Endodermal cell (in vitro differentiated cells): Measurements from ENCODE around the gene SLC38A7. TPM values are rescaled to one million over a fixed set of nuclear protein-coding genes. Genes with fewer than 3 reads are reported as not detected.

Experiments used
- DNase-seq: peaks from one replicate; pipeline ENCODE4 v3.0.0-alpha.2; 2017
- H3K27ac ChIP-seq: 2 replicates; pipeline ENCODE4 v1.5.1; 2013; ENCODE audit warnings: mild to moderate bottlenecking, low read depth, low read length, moderate library complexity
- H3K27me3 ChIP-seq: 2 replicates; pipeline ENCODE4 v1.6.1; 2013; ENCODE audit warnings: mild to moderate bottlenecking, low read length, moderate library complexity; ENCODE audit not compliant: insufficient read depth, control insufficient read depth, poor library complexity, severe bottlenecking
- H3K36me3 ChIP-seq: 2 replicates; pipeline ENCODE4 v1.7.0; 2013; ENCODE audit warnings: mild to moderate bottlenecking, low read length, moderate library complexity; ENCODE audit not compliant: control insufficient read depth, insufficient read depth
- H3K4me1 ChIP-seq: one replicate; pipeline ENCODE4 v1.7.0; 2013; ENCODE audit warnings: low read length; ENCODE audit not compliant: control insufficient read depth, insufficient read depth
- H3K4me3 ChIP-seq: 2 replicates; pipeline ENCODE4 v1.5.1; 2013; ENCODE audit warnings: mild to moderate bottlenecking, low read length, moderate library complexity
- H3K9ac ChIP-seq: 2 replicates; pipeline ENCODE4 v1.6.1; 2013; ENCODE audit warnings: mild to moderate bottlenecking, low read length, moderate library complexity; ENCODE audit not compliant: poor library complexity, severe bottlenecking; ENCODE audit errors: extremely low read depth
- H3K9me3 ChIP-seq: 2 replicates; pipeline ENCODE4 v1.6.1; 2013; ENCODE audit warnings: mild to moderate bottlenecking, low read length, moderate library complexity; ENCODE audit not compliant: control insufficient read depth
- H3K27ac Mint-ChIP-seq: 2 replicates; pipeline ENCODE4 v1.8.0; 2020; ENCODE audit warnings: mixed read lengths
- H3K27me3 Mint-ChIP-seq: 2 replicates; pipeline ENCODE4 v1.8.0; 2021; ENCODE audit warnings: mild to moderate bottlenecking, mixed read lengths; ENCODE audit not compliant: insufficient read depth
- H3K36me3 Mint-ChIP-seq: 2 replicates; pipeline ENCODE4 v1.8.0; 2020; ENCODE audit warnings: low read depth, mixed read lengths
- H3K4me1 Mint-ChIP-seq: 2 replicates; pipeline ENCODE4 v1.8.0; 2020; ENCODE audit warnings: mixed read lengths
- H3K4me3 Mint-ChIP-seq: 2 replicates; pipeline ENCODE4 v1.8.0; 2020; ENCODE audit warnings: mild to moderate bottlenecking, moderate library complexity, mixed read lengths
- H3K9me3 Mint-ChIP-seq: 2 replicates; pipeline ENCODE4 v1.8.0; 2020; ENCODE audit warnings: mild to moderate bottlenecking, mixed read lengths
- CTCF ChIP-seq: fragments of 200-600 bp; sonication (generic); conservative IDR thresholded peaks from 2 replicates; pipeline ENCODE4 v1.5.0; 2021; ENCODE audit warnings: antibody characterized with exemption, mild to moderate bottlenecking
- WGBS, 2 experiments: methylation state at CpG; one replicate each; pipeline versions ENCODE4 v1.1.5 to v1.1.7; 2013; ENCODE audit warnings: missing lambda C conversion rate in 2 of 2, mixed read lengths in 1 of 2; ENCODE audit not compliant: insufficient coverage in 1 of 2, insufficient read length in 1 of 2; 5-methylcytosine and 5-hydroxymethylcytosine counted together
- total RNA-seq, 2 donors: library from RNA; stranded (reverse); fragmentation: NEBNext Ultra II Directional in 1 of 2; extraction: Animal tissue kit (Norgen Biotek cat#: 25700) in 1 of 2; gene quantifications; 2 replicates in 1 of 2; 3 replicates in 1 of 2; pipeline ENCODE4 v1.2.1, GENCODE V29; 2021

Gene SLC38A7
- total RNA-seq, 2 donors from 2014 or later = 42.5 to 53.8 TPM

GRCh38 chr16:58652741-58653140 is 31.8 kb downstream of the SLC38A7 start:
- peak overlapping the region; percentile 76 for H3K27ac Mint-ChIP-seq
- H3K9me3 ChIP-seq = no peaks in the 10 kb centered on the region
- peak; percentile 90 for DNase-seq
- H3K4me3 Mint-ChIP-seq = no peak overlapping the region
- no peak overlapping the region for H3K27ac ChIP-seq
- peaks cover 3% of the 10 kb centered on the region for H3K4me1 Mint-ChIP-seq
- H3K36me3 ChIP-seq = no peaks in the 10 kb centered on the region
- TF ChIP-seq CTCF = peak; percentile 37
- H3K9ac ChIP-seq = no peak overlapping the region
- H3K27me3 Mint-ChIP-seq = peaks cover 3% of the 10 kb centered on the region
- H3K27me3 ChIP-seq = no peaks in the 10 kb centered on the region
- no peaks in the 10 kb centered on the region for H3K36me3 Mint-ChIP-seq
- no peaks in the 10 kb centered on the region for H3K4me1 ChIP-seq
- H3K4me3 ChIP-seq = no peak overlapping the region
- WGBS, 2 experiments = 34% methylated on average over 3 of the region's 3 CpGs
- no peaks in the 10 kb centered on the region for H3K9me3 Mint-ChIP-seq

GRCh38 chr16:58651965-58652348 is 32.6 kb downstream of the SLC38A7 start:
- WGBS, 2 experiments = 84 to 91% methylated on average over 3 of the region's 3 CpGs

DNA sequence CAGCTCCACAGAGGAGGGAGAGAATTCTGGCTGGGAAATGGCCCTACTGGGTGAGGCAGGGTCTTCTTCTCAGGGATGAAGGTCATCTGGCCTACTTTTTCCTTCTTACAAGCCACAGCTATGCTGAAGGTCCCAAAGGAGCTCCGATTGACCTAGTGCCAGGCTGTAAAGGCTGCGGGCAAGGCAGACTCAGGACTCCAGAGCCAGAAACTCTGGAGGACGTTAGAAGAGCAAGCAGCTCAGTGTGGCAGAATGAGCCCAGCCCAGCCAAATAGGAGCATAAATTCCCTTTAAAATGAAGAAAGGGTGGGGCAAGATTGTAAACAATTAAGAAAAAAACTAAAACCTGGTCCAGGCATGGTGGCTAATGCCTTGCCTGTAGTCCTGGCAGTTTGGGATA is 34.9 kb downstream of the SLC38A7 start:
- no peak overlapping the region for H3K27ac Mint-ChIP-seq
- no peaks in the 10 kb centered on the region for H3K27me3 ChIP-seq
- no peak overlapping the region for H3K27ac ChIP-seq
- peaks cover 3% of the 10 kb centered on the region for H3K27me3 Mint-ChIP-seq
- H3K4me3 Mint-ChIP-seq = no peak overlapping the region
- H3K36me3 Mint-ChIP-seq = no peaks in the 10 kb centered on the region
- no peaks in the 10 kb centered on the region for H3K4me1 ChIP-seq
- 85 to 94% methylated on average over 3 of the region's 3 CpGs for WGBS, 2 experiments
- no peak for DNase-seq
- H3K9me3 ChIP-seq = no peaks in the 10 kb centered on the region
- no peak overlapping the region for H3K4me3 ChIP-seq
- no peaks in the 10 kb centered on the region for H3K36me3 ChIP-seq
- H3K9me3 Mint-ChIP-seq = no peaks in the 10 kb centered on the region
- H3K4me1 Mint-ChIP-seq = peaks cover 3% of the 10 kb centered on the region
- no peak for TF ChIP-seq CTCF
- H3K9ac ChIP-seq = no peak overlapping the region

More at GRCh38 chr16:58651965-58652348, 32.6 kb downstream of the SLC38A7 start:
- H3K9ac ChIP-seq = no peak overlapping the region
- no peaks in the 10 kb centered on the region for H3K4me1 ChIP-seq
- Mint-ChIP-seq H3K4me3 (no peak overlapping the region), H3K4me1 (peaks cover 3% of the 10 kb centered on the region), H3K27me3 (peaks cover 3% of the 10 kb centered on the region), H3K36me3 (no peaks in the 10 kb centered on the region), H3K9me3 (no peaks in the 10 kb centered on the region), H3K27ac (no peak overlapping the region)
- no peaks in the 10 kb centered on the region for H3K27me3 ChIP-seq
- H3K27ac ChIP-seq = no peak overlapping the region
- no peak overlapping the region for H3K4me3 ChIP-seq
- H3K36me3 ChIP-seq = no peaks in the 10 kb centered on the region
- no peak for TF ChIP-seq CTCF
- no peak for DNase-seq
- no peaks in the 10 kb centered on the region for H3K9me3 ChIP-seq
